ENCODE results near the gene IVNS1ABP. TPM values are rescaled to one million over a fixed set of nuclear protein-coding genes. Genes with fewer than 3 reads are reported as not detected.

IVNS1ABP gene
- total and polyA plus RNA-seq, 9 donors = 31.2 to 73.9 (median 54.2) TPM

DNA sequence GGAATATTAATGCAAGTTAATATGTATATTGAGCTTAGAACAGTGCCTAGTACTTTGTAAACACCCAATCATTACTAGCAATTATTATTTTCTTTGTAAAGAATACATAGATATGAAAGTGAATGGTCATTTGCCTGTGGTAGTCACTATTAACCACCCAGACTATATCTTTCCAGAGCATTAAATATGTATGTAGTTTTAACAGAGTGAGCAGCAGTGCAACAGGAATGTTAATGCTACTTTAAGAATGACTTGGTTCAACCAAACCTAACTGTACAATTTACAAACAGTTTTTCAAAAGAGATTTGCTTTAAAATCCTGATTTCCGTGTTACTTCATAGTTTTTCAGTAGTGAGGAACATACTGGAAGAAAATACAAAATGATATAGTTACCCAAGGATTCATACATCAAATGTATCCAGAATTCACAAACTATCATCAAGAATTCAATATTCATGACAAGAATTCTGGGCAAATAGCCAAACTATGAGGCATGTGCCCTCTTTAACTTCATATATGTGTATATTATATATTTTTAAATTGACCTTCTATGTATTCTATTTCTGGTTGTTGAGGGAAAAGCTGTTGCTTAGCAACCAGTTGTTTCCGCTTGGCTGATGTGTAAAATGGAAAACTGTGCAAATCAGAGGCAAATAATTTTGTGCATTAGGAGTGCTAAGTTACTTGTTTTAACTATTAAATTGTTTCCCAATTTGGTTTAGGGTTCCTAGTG is 34.9 kb upstream of the IVNS1ABP start:
- Histone ChIP-seq H3K9me3 (no peaks in the 10 kb centered on the region), H3K4me1 (ENCODE audit: insufficient read depth) (peaks cover 1% of the 10 kb centered on the region), H3K4me3 (no peak overlapping the region), H3K27ac (no peak overlapping the region), H3K36me3 (no peaks in the 10 kb centered on the region), H3K27me3 (no peaks in the 10 kb centered on the region)
- no peak for DNase-seq
- WGBS, 3 donors = 79 to 87% (median 84%) methylated on average over 2 of the region's 2 CpGs
- TF ChIP-seq EP300 (IDR thresholded peaks at IDR 0.05) (no peak), POLR2A (IDR thresholded peaks at IDR 0.05) (no peak)
- TF ChIP-seq, protein P1, sequence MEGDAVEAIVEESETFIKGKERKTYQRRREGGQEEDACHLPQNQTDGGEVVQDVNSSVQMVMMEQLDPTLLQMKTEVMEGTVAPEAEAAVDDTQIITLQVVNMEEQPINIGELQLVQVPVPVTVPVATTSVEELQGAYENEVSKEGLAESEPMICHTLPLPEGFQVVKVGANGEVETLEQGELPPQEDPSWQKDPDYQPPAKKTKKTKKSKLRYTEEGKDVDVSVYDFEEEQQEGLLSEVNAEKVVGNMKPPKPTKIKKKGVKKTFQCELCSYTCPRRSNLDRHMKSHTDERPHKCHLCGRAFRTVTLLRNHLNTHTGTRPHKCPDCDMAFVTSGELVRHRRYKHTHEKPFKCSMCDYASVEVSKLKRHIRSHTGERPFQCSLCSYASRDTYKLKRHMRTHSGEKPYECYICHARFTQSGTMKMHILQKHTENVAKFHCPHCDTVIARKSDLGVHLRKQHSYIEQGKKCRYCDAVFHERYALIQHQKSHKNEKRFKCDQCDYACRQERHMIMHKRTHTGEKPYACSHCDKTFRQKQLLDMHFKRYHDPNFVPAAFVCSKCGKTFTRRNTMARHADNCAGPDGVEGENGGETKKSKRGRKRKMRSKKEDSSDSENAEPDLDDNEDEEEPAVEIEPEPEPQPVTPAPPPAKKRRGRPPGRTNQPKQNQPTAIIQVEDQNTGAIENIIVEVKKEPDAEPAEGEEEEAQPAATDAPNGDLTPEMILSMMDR (IDR thresholded peaks at IDR 0.05) = no peak
- intact Hi-C loops (cut with DNase I) = no loop called here

DNA sequence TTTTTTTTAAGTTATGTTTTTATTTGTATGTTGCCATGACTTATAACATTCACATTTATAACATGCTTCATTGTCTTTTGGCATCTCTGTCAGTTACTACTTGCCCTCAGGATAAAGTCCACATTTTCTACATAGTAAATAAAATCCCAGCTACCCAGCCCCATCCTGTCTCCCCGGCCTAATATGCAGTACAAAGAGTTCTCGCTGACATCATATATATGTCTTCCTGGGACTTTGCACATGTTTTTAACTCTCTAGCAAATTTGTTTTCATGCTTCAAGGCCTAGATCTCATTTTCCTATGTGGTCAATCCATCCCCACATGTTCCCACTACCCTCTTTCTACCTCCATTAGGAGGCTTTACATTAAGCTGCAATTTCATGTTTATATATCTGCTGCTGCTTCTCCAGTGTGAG is 33.0 kb upstream of the IVNS1ABP start:
- Histone ChIP-seq H3K36me3 (no peaks in the 10 kb centered on the region), H3K4me1 (ENCODE audit: insufficient read depth) (peaks cover 4% of the 10 kb centered on the region), H3K27ac (no peak overlapping the region), H3K4me3 (no peak overlapping the region), H3K9me3 (no peaks in the 10 kb centered on the region), H3K27me3 (no peaks in the 10 kb centered on the region)
- 68 to 84% (median 71%) methylated on average over 2 of the region's 2 CpGs for WGBS, 3 donors
- intact Hi-C loops (cut with DNase I) = no loop called here
- DNase-seq = no peak
- no peak for TF ChIP-seq POLR2A (IDR thresholded peaks at IDR 0.05)
- TF ChIP-seq, protein P1 (IDR thresholded peaks at IDR 0.05) = no peak
- no peak for TF ChIP-seq EP300 (IDR thresholded peaks at IDR 0.05)

DNA sequence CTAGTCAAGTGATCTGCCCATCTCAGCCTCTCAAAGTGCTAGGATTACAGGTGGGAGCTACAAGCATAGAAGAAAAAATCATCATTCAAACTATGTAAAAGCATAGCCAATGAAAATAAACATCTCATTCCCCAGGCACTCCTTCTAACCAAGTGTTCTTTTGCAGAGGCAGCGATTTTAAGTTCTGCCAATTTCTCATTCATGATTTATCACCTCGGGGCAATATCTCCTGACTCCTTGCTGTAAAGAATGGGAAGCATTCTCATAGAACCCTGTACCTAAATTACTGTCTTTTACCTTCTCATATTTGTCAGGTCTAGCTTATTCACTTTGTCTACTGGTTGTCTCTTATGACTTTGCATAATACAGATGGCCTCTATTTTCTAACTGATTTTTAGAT is 32.5 kb upstream of the IVNS1ABP start:
- H3K36me3 ChIP-seq = no peaks in the 10 kb centered on the region
- H3K4me3 ChIP-seq = no peak overlapping the region
- WGBS, 3 donors = 89% methylated on average over 2 of the region's 2 CpGs
- no peak overlapping the region for H3K27ac ChIP-seq
- no peaks in the 10 kb centered on the region for H3K27me3 ChIP-seq
- no peak for DNase-seq
- H3K4me1 ChIP-seq (ENCODE audit: insufficient read depth) = peaks cover 4% of the 10 kb centered on the region
- no peaks in the 10 kb centered on the region for H3K9me3 ChIP-seq
- TF ChIP-seq, protein P1 (IDR thresholded peaks at IDR 0.05) = no peak
- TF ChIP-seq POLR2A (IDR thresholded peaks at IDR 0.05) (no peak), EP300 (IDR thresholded peaks at IDR 0.05) (no peak)
- intact Hi-C loops (cut with DNase I) = no loop called here

DNA sequence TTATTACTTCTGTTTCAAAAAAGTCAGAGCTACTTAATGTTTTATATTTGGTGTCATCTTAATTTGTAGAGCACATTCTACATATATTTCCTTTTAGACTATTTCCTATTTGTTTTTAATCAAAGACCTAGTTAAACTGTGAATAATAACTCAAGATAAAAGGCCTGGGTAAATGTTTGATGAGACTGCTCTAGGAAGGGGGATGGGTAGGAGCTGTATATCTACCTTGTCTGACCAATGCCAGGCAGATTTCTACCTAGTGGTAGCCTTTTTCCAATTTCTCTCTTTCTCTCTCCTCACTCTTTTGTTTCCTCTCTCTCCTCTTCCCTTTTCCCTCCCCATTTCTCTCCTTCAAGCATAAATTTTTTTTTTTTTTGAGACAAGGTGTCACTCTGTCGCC is 31.9 kb upstream of the IVNS1ABP start:
- Histone ChIP-seq H3K4me3 (no peak overlapping the region), H3K27me3 (no peaks in the 10 kb centered on the region), H3K9me3 (no peaks in the 10 kb centered on the region), H3K27ac (no peak overlapping the region), H3K4me1 (ENCODE audit: insufficient read depth) (peaks cover 4% of the 10 kb centered on the region), H3K36me3 (no peaks in the 10 kb centered on the region)
- 88 to 94% (median 91%) methylated on average over 1 of the region's 1 CpG for WGBS, 3 donors
- DNase-seq = no peak
- TF ChIP-seq POLR2A (IDR thresholded peaks at IDR 0.05) (no peak), EP300 (IDR thresholded peaks at IDR 0.05) (no peak)
- TF ChIP-seq, protein P1 (IDR thresholded peaks at IDR 0.05) = no peak
- intact Hi-C loops (cut with DNase I) = no loop called here
